ENCODE measurements around the gene CDC7.

DNA sequence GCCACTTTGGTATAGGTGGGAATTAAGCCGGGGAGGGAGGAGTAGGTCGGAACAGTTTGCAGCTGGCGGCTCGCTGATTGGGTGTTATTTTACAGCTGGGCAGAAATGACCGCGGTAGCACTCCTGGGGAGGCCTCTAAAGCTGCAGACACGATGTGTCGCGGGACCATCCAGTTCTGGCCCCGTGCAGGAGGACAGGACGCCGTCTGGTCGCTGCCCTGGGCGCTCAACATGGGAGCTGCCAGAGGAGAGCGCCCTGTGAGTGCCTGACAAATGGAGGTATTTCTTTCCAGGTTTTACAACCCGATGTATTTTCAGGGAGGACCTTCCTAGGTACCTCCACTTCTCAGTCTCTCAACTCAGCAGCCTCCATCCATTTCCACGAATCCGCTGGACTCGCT, 46.2 kb downstream of the CDC7 start:
- TF ChIP-seq, protein P1, sequence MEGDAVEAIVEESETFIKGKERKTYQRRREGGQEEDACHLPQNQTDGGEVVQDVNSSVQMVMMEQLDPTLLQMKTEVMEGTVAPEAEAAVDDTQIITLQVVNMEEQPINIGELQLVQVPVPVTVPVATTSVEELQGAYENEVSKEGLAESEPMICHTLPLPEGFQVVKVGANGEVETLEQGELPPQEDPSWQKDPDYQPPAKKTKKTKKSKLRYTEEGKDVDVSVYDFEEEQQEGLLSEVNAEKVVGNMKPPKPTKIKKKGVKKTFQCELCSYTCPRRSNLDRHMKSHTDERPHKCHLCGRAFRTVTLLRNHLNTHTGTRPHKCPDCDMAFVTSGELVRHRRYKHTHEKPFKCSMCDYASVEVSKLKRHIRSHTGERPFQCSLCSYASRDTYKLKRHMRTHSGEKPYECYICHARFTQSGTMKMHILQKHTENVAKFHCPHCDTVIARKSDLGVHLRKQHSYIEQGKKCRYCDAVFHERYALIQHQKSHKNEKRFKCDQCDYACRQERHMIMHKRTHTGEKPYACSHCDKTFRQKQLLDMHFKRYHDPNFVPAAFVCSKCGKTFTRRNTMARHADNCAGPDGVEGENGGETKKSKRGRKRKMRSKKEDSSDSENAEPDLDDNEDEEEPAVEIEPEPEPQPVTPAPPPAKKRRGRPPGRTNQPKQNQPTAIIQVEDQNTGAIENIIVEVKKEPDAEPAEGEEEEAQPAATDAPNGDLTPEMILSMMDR (IDR thresholded peaks at IDR 0.05; ENCODE audit: insufficient read depth, low read length, poor library complexity, severe bottlenecking) = no peak
- no peak for TF ChIP-seq EZH2phosphoT487 (conservative IDR thresholded peaks at IDR 0.05; ENCODE audit: low read length)

Data from SU-DHL-6 (cell line).